ENCODE data around the gene HYAL2.

GRCh38 chr3:50334339-50335075 is 12.0 kb upstream of the HYAL2 start:
- TF ChIP-seq TAF1 (IDR thresholded peaks at IDR 0.05; ENCODE audit: low read depth, low read length), result no peak
- no peak for TF ChIP-seq EZH2 (IDR thresholded peaks at IDR 0.05; ENCODE audit: low read depth, low read length, severe bottlenecking)
- no peak for TF ChIP-seq TCF12 (IDR thresholded peaks at IDR 0.05; ENCODE audit: low read depth, low read length)
- no peak for TF ChIP-seq CREB1 (IDR thresholded peaks at IDR 0.05)
- TF ChIP-seq TEAD4 (IDR thresholded peaks at IDR 0.05; ENCODE audit: low read depth, low read length), result no peak
- TF ChIP-seq USF2 (IDR thresholded peaks at IDR 0.05; ENCODE audit: low read length), result no peak
- TF ChIP-seq EP300 (IDR thresholded peaks at IDR 0.05; ENCODE audit: borderline replicate concordance in 1 of 2, low read depth in 2 of 2, low read length in 2 of 2), result no peak
- TF ChIP-seq, protein P1, sequence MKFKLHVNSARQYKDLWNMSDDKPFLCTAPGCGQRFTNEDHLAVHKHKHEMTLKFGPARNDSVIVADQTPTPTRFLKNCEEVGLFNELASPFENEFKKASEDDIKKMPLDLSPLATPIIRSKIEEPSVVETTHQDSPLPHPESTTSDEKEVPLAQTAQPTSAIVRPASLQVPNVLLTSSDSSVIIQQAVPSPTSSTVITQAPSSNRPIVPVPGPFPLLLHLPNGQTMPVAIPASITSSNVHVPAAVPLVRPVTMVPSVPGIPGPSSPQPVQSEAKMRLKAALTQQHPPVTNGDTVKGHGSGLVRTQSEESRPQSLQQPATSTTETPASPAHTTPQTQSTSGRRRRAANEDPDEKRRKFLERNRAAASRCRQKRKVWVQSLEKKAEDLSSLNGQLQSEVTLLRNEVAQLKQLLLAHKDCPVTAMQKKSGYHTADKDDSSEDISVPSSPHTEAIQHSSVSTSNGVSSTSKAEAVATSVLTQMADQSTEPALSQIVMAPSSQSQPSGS (IDR thresholded peaks at IDR 0.05; ENCODE audit: low read length), result no peak
- TF ChIP-seq CHD1 (IDR thresholded peaks at IDR 0.05; ENCODE audit: low read depth, low read length), result no peak
- TF ChIP-seq SRF (IDR thresholded peaks at IDR 0.05; ENCODE audit: low read depth, low read length), result no peak
- TF ChIP-seq POLR2A (IDR thresholded peaks at IDR 0.05; ENCODE audit: control extremely low read depth in 1 of 2, low read depth in 2 of 2, low read length in 2 of 2), result no peak
